ENCODE results near the gene ACP6.
A peak's percentile ranks its signal among the peaks of the same experiment; 100 is the strongest.

Gene ACP6

GRCh38 chr1:147600119-147601111, 69.9 kb downstream of the ACP6 start (continued):
- TF ChIP-seq PRDM10 (tag by site-specific recombination; IDR thresholded peaks at IDR 0.05) (0 out of 2 replicates have a peak, but pooled peaks have one; percentile 28), ZNF76 (tag by site-specific recombination; IDR thresholded peaks at IDR 0.05; ENCODE audit: borderline replicate concordance, low read depth) (peak; percentile 39; the same call in 1 of the 2 replicates), ZSCAN16 (tag by site-specific recombination; IDR thresholded peaks at IDR 0.05) (0 out of 2 replicates have a peak, but pooled peaks have one; percentile 34), ZNF341 (tag by site-specific recombination; IDR thresholded peaks at IDR 0.05; ENCODE audit: low read depth) (peak; percentile 28), ZBTB20 (tag by site-specific recombination; IDR thresholded peaks at IDR 0.05) (0 out of 2 replicates have a peak, but pooled peaks have one; percentile 21), ATF2 (tag by site-specific recombination; IDR thresholded peaks at IDR 0.05; ENCODE audit: low read depth) (no peak), ZNF175 (tag by site-specific recombination; IDR thresholded peaks at IDR 0.05) (no peak), ZNF335 (tag by site-specific recombination; conservative IDR thresholded peaks at IDR 0.05) (peak; percentile 77), SP7 (tag by site-specific recombination; IDR thresholded peaks at IDR 0.05) (peak; percentile 52), ZNF10 (tag by site-specific recombination; IDR thresholded peaks at IDR 0.05) (peak; percentile 85), ZEB2 (tag by site-specific recombination; IDR thresholded peaks at IDR 0.05) (0 out of 2 replicates have a peak, but pooled peaks have one; percentile 49), GLIS2 (tag by site-specific recombination; IDR thresholded peaks at IDR 0.05) (peak; percentile 14; the same call in 1 of the 2 replicates), SP3 (tag by site-specific recombination; IDR thresholded peaks at IDR 0.05) (peak; percentile 30; the same call in 1 of the 2 replicates), ZNF398 (tag by site-specific recombination; IDR thresholded peaks at IDR 0.05) (peak; percentile 21; the same call in 1 of the 2 replicates), ZNF366 (tag by site-specific recombination; conservative IDR thresholded peaks at IDR 0.05) (0 out of 2 replicates have a peak, but pooled peaks have one; percentile 6)

- ChIA-PET CTCF (interaction anchor here (0.7 kb wide), 1 partner anchor 50 kb away, joined by 3 read pairs; no protein-coding TSS in a partner anchor), POLR2A (interaction anchor here (0.6 to 1.6 kb wide), 9 partner anchors 10 to 226 kb away, joined by 3 to 41 read pairs (median 4); partner anchors contain the start of genes ACP6 and BCL9)
- peak overlapping the region; percentile 40; the same call in 1 of the 2 replicates for H3K27ac ChIP-seq (ENCODE audit: extremely low read depth, low read depth, low read length)
- H3K4me1 ChIP-seq (ENCODE audit: control insufficient read depth, insufficient read depth, low read length), result no peaks in the 10 kb centered on the region
- peak overlapping the region; percentile 73 for H3K4me3 ChIP-seq (ENCODE audit: low read depth, low read length)
- H3K9me3 ChIP-seq (ENCODE audit: control insufficient read depth, insufficient read depth, low read depth, low read length), result no peaks in the 10 kb centered on the region
- H3K36me3 ChIP-seq (ENCODE audit: control insufficient read depth in 2 of 2, insufficient read depth in 1 of 2, low read length in 2 of 2), result peaks cover 0 to 2% of the 10 kb centered on the region in 2 experiments; a peak in 1 of 3 replicates
- TF ChIP-seq ZNF394 (tag by site-specific recombination; IDR thresholded peaks at IDR 0.05; ENCODE audit: borderline replicate concordance) (0 out of 2 replicates have a peak, but pooled peaks have one; percentile 22), ZBTB17 (tag by site-specific recombination; IDR thresholded peaks at IDR 0.05) (peak; percentile 30; the same call in 1 of the 2 replicates), ZNF423 (tag by site-specific recombination; IDR thresholded peaks at IDR 0.05) (0 out of 2 replicates have a peak, but pooled peaks have one; percentile 45), ZSCAN23 (tag by site-specific recombination; IDR thresholded peaks at IDR 0.05) (0 out of 2 replicates have a peak, but pooled peaks have one; percentile 15), ZIC2 (tag by site-specific recombination; IDR thresholded peaks at IDR 0.05) (0 out of 2 replicates have a peak, but pooled peaks have one; percentile 18), PATZ1 (tag by site-specific recombination; IDR thresholded peaks at IDR 0.05) (peak; percentile 89), ZNF335 (tag by site-specific recombination; conservative IDR thresholded peaks at IDR 0.05) (peak; percentile 72; the same call in 1 of the 2 replicates), WT1 (tag by site-specific recombination; IDR thresholded peaks at IDR 0.05) (peak; percentile 64)
These were observed 70.8 kb downstream of the ACP6 start for GRCh38 chr1:147599362-147600118.

All from HEK293 (cell line).